Left ventricle myocardium inferior (tissue), 1 donor: ENCODE data around the gene RPL36A. TPM values are rescaled to one million over a fixed set of nuclear protein-coding genes. Genes with fewer than 3 reads are reported as not detected.

Experiments used
- DNase-seq: peaks from one replicate; pipeline ENCODE4 v3.0.0-alpha.2; 2020
- H3K27ac ChIP-seq: fragments of 200-600 bp; replicated peaks from 2 replicates; pipeline ENCODE4 v1.8.0; 2021
- H3K27me3 ChIP-seq: fragments of 200-600 bp; 2 replicates; pipeline ENCODE4 v1.8.0; 2021; ENCODE audit warnings: low read depth
- H3K36me3 ChIP-seq: fragments of 200-600 bp; 2 replicates; pipeline ENCODE4 v1.8.0; 2021
- H3K4me1 ChIP-seq: fragments of 200-600 bp; 2 replicates; pipeline ENCODE4 v1.8.0; 2021
- H3K4me3 ChIP-seq: fragments of 200-600 bp; 2 replicates; pipeline ENCODE4 v1.8.0; 2021; ENCODE audit warnings: mild to moderate bottlenecking, moderate library complexity
- H3K9me3 ChIP-seq: fragments of 200-600 bp; replicated peaks from 2 replicates; pipeline ENCODE4 v1.8.0; 2021
- CTCF ChIP-seq: fragments of 200-600 bp; IDR thresholded peaks from 2 replicates; pipeline ENCODE4 v1.8.0; 2021; ENCODE audit warnings: antibody characterized with exemption, mild to moderate bottlenecking, borderline replicate concordance
- intact Hi-C: fragments of 100-400 bp; cut with micrococcal nuclease; formaldehyde crosslinking; loops from one replicate; pipeline ENCODE4 v1.11.0; 2022
- total RNA-seq: library from RNA; stranded (reverse); fragmentation: NEBNext Ultra II Directional; extraction: Animal tissue kit (Norgen Biotek cat#: 25700); gene quantifications from one replicate; pipeline ENCODE4 v1.2.1, GENCODE V29; 2021
- donor health status: DM: no; HTN: yes; CAD: no; lungs with severe emphysema.

The RPL36A gene
- total RNA-seq, 1 donor from 2014 or later: 86.9 TPM

- Histone ChIP-seq H3K9me3 (no peaks in the 10 kb centered on the region), H3K4me3 (no peak overlapping the region), H3K27me3 (no peaks in the 10 kb centered on the region), H3K27ac (no peak overlapping the region), H3K36me3 (no peaks in the 10 kb centered on the region), H3K4me1 (peaks cover 15% of the 10 kb centered on the region)
- no peak for DNase-seq
- no peak for TF ChIP-seq CTCF
- intact Hi-C loops: no loop called here
These were observed 3.6 kb downstream of the RPL36A start for GRCh38 chrX:101394372-101394771.

GRCh38 chrX:101395789-101396188, 5.0 kb downstream of the RPL36A start:
- no peak for DNase-seq
- no peak for TF ChIP-seq CTCF
- Histone ChIP-seq H3K27me3 (no peaks in the 10 kb centered on the region), H3K4me3 (no peak overlapping the region), H3K27ac (no peak overlapping the region), H3K36me3 (no peaks in the 10 kb centered on the region), H3K9me3 (no peaks in the 10 kb centered on the region), H3K4me1 (peaks cover 9% of the 10 kb centered on the region)
- intact Hi-C loops: no loop called here

GRCh38 chrX:101397779-101398178, 7.0 kb downstream of the RPL36A start:
- Histone ChIP-seq H3K36me3 (peaks cover 8% of the 10 kb centered on the region), H3K4me3 (no peak overlapping the region), H3K9me3 (no peaks in the 10 kb centered on the region), H3K4me1 (no peaks in the 10 kb centered on the region), H3K27ac (no peak overlapping the region), H3K27me3 (no peaks in the 10 kb centered on the region)
- intact Hi-C loops: no loop called here
- no peak for DNase-seq
- TF ChIP-seq CTCF: no peak

GRCh38 chrX:101398694-101399093, 7.9 kb downstream of the RPL36A start:
- intact Hi-C loops: no loop called here
- Histone ChIP-seq H3K27me3 (no peaks in the 10 kb centered on the region), H3K27ac (no peak overlapping the region), H3K4me3 (no peak overlapping the region), H3K4me1 (no peaks in the 10 kb centered on the region), H3K9me3 (no peaks in the 10 kb centered on the region), H3K36me3 (peaks cover 8% of the 10 kb centered on the region)
- no peak for TF ChIP-seq CTCF
- DNase-seq: no peak

GRCh38 chrX:101399825-101400224, 9.0 kb downstream of the RPL36A start:
- H3K4me3 ChIP-seq: no peak overlapping the region
- no peak for TF ChIP-seq CTCF
- DNase-seq: no peak
- H3K9me3 ChIP-seq: no peaks in the 10 kb centered on the region
- H3K27me3 ChIP-seq: no peaks in the 10 kb centered on the region
- intact Hi-C loops: no loop called here
- no peak overlapping the region for H3K27ac ChIP-seq
- H3K4me1 ChIP-seq: no peaks in the 10 kb centered on the region
- peaks cover 8% of the 10 kb centered on the region for H3K36me3 ChIP-seq
